GM19043 (cell line): ENCODE results near the gene DNAH2.
"Not testable (repeated sequence)": the region's sequence is repeated elsewhere in the genome, so short reads cannot be mapped to it uniquely, and the experiment has no call there.

Experiments used
- ATAC-seq: cut with Tn5 transposase; IDR thresholded peaks from one replicate; pipeline ENCODE4 v1.9.1; 2021; ENCODE audit warnings: low read depth; ENCODE audit not compliant: unreplicated experiment

The DNAH2 gene

DNA sequence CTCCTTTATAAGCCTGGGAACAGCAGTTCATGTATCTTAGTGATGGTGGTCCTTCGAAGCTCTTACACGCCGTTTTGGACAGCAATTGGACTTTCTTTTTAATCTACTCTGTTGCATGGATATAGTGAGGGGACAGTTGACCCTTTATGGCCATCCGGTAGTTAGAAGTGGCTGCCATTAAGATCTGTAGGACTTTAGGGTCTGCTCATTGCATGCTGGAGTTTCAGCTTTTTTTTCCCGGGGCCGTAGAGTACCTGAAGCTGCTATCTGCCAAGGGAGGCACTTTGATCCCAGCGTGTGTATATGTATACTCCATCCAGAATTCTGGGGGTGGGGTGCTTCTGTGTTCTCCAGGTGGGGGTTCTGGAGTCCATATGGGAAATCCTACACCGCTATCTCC is 141.5 kb downstream of the DNAH2 start:
- ATAC-seq: no peak

GRCh38 chr17:7862692-7863437 is 145.3 kb downstream of the DNAH2 start:
- ATAC-seq: no peak

DNA sequence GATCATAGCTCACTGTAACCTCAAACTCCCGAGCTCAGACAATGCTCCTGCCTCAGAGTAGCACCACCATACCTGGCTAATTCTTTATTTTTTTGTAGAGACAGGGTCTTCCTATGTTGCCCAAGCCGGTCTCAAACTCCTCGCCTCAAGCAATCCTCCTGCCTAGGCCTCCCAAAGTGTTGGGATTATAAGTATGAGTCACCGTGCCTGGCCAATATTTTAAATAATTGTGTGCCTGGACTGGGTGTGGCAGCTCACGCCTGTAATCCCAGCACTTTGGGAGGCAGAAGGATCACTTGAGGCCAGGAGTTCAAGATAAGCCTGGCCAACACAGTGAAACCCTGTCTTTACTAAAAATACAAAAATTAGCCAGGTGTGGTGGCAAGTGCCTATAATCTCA is 146.8 kb downstream of the DNAH2 start:
- not testable (repeated sequence) for ATAC-seq

GRCh38 chr17:7864995-7865650 is 147.6 kb downstream of the DNAH2 start:
- no peak for ATAC-seq

GRCh38 chr17:7867881-7868329 is 150.4 kb downstream of the DNAH2 start:
- no peak for ATAC-seq

- ATAC-seq: no peak
Observed at GRCh38 chr17:7873051-7873450, 155.5 kb downstream of the DNAH2 start.

DNA sequence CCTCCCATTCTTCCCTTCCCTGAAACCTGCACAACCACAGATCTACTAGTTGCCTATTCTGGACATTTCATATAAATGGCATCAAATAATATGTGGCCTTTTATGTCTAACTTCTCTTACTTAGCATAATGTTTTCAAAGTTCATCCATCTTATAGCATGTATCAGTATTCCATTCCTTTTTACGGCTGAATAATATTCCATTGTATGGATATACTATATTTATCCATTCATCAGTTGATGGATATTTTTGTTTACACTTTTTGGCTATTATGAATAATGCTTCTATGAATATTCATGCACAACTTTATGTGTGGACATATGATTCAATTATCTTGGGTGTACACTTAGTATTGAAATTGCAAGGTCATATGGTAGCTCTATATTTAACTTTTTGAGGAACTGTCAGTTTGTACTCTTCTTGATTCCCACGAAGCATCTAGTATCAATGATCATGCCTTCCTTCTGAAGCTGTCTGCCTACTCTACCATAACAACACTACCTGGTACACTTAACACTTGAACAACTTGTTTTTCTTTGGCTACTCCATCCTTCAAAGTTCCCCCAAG is 158.3 kb downstream of the DNAH2 start:
- no peak for ATAC-seq

DNA sequence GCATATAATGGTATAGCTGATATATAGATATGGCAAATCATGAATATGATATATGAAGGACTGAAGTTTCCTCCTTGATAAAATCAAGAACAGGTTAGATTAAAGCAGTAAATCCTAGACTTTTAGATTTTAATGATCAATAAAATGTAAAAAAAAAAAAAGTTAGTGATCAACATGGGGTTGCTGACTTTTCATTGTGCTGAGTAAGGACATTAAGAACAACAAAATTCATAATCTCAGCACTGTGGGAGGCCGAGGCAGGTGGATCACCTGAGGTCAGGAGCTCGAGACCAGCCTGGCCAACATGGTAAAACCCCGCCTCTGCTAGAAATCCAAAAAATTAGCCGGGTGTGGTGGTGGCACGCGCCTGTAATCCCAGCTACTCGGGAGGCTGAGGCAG is 160.7 kb downstream of the DNAH2 start:
- no peak for ATAC-seq

GRCh38 chr17:7880076-7880868 is 162.7 kb downstream of the DNAH2 start:
- no peak for ATAC-seq

GRCh38 chr17:7881276-7882054 is 163.9 kb downstream of the DNAH2 start:
- ATAC-seq: no peak

DNA sequence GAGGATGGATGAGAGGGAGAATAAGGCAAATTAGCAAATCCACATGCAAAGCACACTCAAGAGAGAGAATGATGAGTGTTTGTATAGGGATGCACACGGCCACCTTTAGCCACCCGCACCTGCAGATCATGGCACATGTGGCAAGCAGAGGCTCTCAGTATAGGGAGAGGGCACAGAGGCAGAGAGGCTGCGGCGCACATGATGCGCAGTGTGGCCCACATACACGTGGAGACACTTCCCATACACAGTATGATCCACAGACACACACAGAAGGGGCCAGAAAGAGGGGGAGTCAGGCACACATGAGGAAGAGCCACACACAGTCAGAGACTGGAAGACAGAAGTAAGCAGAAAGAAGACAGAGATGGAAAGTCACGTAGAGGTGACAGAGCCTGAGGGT is 164.5 kb downstream of the DNAH2 start:
- ATAC-seq: no peak

GRCh38 chr17:7882629-7883028 is 165.1 kb downstream of the DNAH2 start:
- ATAC-seq: no peak
